Lower lobe of right lung (tissue), 2 donors: ENCODE measurements around the gene TUBB3. TPM values are rescaled to one million over a fixed set of nuclear protein-coding genes. Genes with fewer than 3 reads are reported as not detected.

Source experiments
- ATAC-seq, 2 donors: fragments of 200-7000 bp; cut with Tn5 transposase; one replicate each; pipeline ENCODE4 v1.9.1; 2020 to 2022; ENCODE audit warnings: mild to moderate bottlenecking in 2 of 2, moderate library complexity in 2 of 2
- DNase-seq: peaks from one replicate; pipeline ENCODE4 v3.0.0-alpha.2; 2020
- H3K27ac ChIP-seq: fragments of 200-600 bp; one replicate; pipeline ENCODE4 v1.8.0; 2022
- H3K27me3 ChIP-seq: fragments of 200-600 bp; one replicate; pipeline ENCODE4 v1.8.0; 2022; ENCODE audit warnings: low read depth
- H3K36me3 ChIP-seq: fragments of 200-600 bp; one replicate; pipeline ENCODE4 v1.8.0; 2022; ENCODE audit warnings: mild to moderate bottlenecking
- H3K4me1 ChIP-seq: fragments of 200-600 bp; one replicate; pipeline ENCODE4 v1.8.0; 2022
- H3K4me3 ChIP-seq: fragments of 200-600 bp; one replicate; pipeline ENCODE4 v1.8.0; 2022; ENCODE audit warnings: mild to moderate bottlenecking
- H3K9me3 ChIP-seq: fragments of 200-600 bp; one replicate; pipeline ENCODE4 v1.8.0; 2022
- intact Hi-C: fragments of 100-400 bp; cut with DNase I; formaldehyde crosslinking; loops from one replicate; pipeline ENCODE4 v1.11.0; 2022
- total RNA-seq: library from RNA; stranded (reverse); fragmentation: NEBNext Ultra II Directional; extraction: Animal tissue kit (Norgen Biotek cat#: 25700); gene quantifications from one replicate; pipeline ENCODE4 v1.2.1, GENCODE V29; 2021
- TF ChIP-seq, protein P1 (sequence below): fragments of 200-600 bp; IDR thresholded peaks from one replicate; pipeline ENCODE4 v1.8.0; 2022; ENCODE audit warnings: antibody characterized with exemption, mild to moderate bottlenecking
- donor health status: DM: no; HTN: yes; CAD: no; lungs with severe emphysema.

TUBB3 gene
- total RNA-seq, 1 donor from 2014 or later, result 2.1 TPM

DNA sequence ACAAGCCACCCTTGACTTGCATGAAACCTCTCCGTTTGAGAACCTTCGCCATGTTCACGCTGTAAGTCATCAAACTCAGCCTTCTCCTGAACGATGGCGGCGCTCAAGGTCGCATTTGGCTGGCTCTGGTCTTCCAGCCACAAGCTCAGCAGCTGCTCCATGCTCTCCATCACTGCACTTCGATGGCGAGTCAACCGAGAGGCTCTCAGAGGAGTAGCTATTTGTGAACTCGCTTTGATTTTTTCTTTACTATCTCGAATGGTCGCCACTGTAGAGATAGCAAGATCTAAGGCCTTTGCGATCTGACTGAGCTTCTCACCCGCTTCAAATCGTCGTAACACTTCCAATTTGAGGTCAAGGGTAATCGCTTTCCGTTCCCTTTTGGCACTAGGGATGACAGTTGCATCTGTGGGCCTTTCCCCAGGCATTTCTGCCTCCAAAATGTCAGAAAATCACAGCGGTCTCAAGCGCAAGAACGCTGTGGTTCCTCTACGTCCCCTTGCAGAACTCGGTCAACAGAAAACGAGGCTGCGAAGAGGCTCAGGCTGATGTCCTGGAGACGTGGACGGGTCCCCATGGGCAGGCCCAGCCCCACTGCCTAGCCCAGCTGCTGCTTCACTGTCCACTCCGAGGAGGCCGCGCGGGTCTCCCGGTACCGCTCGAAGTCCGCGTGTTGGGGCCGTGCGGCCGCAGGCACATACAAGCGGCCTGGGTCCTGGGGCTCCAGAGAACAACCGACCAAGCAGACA lies 48.5 kb downstream of the TUBB3 start:
- TF ChIP-seq, protein P1, sequence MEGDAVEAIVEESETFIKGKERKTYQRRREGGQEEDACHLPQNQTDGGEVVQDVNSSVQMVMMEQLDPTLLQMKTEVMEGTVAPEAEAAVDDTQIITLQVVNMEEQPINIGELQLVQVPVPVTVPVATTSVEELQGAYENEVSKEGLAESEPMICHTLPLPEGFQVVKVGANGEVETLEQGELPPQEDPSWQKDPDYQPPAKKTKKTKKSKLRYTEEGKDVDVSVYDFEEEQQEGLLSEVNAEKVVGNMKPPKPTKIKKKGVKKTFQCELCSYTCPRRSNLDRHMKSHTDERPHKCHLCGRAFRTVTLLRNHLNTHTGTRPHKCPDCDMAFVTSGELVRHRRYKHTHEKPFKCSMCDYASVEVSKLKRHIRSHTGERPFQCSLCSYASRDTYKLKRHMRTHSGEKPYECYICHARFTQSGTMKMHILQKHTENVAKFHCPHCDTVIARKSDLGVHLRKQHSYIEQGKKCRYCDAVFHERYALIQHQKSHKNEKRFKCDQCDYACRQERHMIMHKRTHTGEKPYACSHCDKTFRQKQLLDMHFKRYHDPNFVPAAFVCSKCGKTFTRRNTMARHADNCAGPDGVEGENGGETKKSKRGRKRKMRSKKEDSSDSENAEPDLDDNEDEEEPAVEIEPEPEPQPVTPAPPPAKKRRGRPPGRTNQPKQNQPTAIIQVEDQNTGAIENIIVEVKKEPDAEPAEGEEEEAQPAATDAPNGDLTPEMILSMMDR, result no peak
- DNase-seq, result peak; percentile 65
- Histone ChIP-seq H3K4me3 (peak overlapping the region; percentile 80), H3K27ac (peak overlapping the region; percentile 96), H3K27me3 (no peaks in the 10 kb centered on the region), H3K9me3 (no peaks in the 10 kb centered on the region), H3K36me3 (peaks cover 2% of the 10 kb centered on the region), H3K4me1 (peaks cover 32% of the 10 kb centered on the region)
- intact Hi-C loops, result no loop called here
- ATAC-seq, result peak; percentile 44 to 47

DNA sequence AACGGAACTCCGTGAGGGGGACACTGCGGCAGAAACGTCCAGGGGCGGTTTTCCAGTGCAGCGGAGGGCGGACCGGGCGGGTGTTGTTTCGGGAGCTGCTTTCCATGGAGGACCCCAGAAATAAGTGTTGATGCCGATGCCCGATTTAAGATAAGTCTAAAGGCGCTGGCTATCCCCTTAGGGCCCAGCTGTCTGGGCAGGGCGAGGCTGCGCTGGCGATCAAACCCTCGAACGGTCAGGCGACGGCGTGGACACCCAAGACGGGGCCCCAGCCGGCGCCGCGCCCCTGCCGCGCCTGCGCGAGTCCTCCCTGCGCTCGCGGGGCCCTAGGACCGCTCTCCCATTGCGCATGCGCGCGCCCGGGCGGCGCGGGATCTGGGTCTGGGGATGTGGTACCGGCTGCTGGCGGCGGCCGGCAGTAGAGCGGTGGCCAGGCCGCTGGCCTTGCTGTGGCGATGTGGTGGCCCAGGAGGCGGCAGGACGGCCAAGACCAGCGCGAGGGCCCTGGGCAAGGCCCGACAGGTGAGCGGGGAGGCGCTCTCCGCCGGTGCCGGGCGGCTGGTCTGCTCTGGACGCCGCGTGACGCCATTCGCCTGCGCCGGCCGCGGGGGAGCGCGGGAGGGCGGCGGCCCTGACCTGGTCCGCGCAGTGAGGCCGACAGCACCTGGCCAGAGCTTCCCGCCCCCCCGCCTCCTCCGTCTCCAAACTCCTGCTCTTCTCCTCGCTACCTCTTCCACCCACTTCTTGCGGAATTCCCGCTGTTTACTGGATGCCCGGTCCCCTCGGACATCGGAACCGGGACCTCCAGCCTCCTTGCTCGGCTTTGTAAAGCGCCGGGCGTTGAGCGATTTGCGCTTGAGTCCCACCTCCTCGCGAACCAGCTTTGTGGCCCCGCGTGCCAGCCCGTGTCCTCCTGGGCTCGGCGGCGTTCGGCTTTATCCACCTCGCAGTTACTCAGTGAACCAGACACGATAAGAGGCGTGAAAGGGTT lies 49.4 kb downstream of the TUBB3 start:
- Histone ChIP-seq H3K27ac (peak overlapping the region; percentile 96), H3K4me1 (peaks cover 32% of the 10 kb centered on the region), H3K9me3 (no peaks in the 10 kb centered on the region), H3K4me3 (peak overlapping the region; percentile 80), H3K36me3 (peaks cover 2% of the 10 kb centered on the region), H3K27me3 (no peaks in the 10 kb centered on the region)
- TF ChIP-seq, protein P1, result peak; percentile 22
- peak; percentile 96 for DNase-seq
- ATAC-seq, result peak; percentile 98
- intact Hi-C loops, result no loop called here

DNA sequence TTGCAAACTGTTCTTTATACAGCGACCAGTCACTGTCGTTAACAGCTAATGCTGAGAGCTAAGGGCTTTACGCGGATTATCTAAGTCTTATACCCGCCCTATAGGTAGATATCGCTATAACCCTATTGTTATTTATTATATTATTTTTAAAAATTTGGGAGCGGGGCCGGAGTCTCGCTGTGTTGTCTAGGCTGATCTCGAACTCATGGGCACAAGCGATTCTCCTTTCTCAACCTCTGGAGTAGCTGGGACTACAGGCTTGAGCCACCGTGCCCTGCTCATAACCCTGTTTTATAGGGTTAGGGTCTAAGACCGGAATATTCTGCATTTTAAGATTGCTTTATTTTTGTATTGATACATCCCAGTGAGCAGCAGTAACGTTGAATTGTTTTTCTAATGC lies 50.1 kb downstream of the TUBB3 start:
- H3K36me3 ChIP-seq, result peaks cover 9% of the 10 kb centered on the region
- intact Hi-C loops, result no loop called here
- TF ChIP-seq, protein P1, result no peak
- peaks cover 32% of the 10 kb centered on the region for H3K4me1 ChIP-seq
- no peak for DNase-seq
- ATAC-seq, result no peak
- H3K4me3 ChIP-seq, result peak overlapping the region; percentile 80
- H3K27me3 ChIP-seq, result no peaks in the 10 kb centered on the region
- no peaks in the 10 kb centered on the region for H3K9me3 ChIP-seq
- H3K27ac ChIP-seq, result peak overlapping the region; percentile 96

DNA sequence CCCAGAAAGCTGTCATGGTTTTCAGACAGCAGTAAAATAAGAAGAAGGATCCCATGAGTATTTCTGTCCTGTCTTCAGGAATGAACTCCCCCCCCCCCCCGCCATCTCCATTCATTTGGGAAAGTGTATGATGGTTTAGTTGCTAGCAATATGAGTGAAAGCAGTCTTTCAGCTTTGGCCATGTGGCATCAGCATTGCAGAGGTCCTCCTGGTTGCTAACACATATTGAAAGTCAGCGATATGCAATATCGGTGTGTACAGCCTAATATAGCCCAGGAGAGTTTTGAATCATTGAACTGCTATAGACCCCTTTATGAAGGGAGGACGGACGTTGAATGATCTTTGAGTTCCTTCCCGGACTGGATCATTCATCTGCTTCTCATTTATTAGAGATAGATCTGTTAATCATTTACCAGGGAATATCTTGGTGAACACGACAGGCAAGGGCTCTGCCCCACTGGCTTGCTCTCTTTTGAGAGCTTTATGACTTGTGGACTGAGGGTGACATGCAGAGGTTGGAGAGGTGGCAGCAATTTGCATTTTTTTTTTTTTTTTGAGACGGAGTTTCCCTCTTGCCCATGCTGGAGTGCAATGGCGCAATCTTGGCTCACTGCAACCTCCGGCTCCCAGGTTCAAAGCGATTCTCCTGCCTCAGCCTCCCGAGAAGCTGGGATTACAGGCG lies 50.7 kb downstream of the TUBB3 start:
- Histone ChIP-seq H3K27ac (no peak overlapping the region), H3K9me3 (no peaks in the 10 kb centered on the region), H3K36me3 (peaks cover 14% of the 10 kb centered on the region), H3K4me1 (peaks cover 32% of the 10 kb centered on the region), H3K27me3 (no peaks in the 10 kb centered on the region), H3K4me3 (peak overlapping the region; percentile 80)
- intact Hi-C loops, result no loop called here
- no peak for DNase-seq
- TF ChIP-seq, protein P1, result no peak
- ATAC-seq, result no peak

DNA sequence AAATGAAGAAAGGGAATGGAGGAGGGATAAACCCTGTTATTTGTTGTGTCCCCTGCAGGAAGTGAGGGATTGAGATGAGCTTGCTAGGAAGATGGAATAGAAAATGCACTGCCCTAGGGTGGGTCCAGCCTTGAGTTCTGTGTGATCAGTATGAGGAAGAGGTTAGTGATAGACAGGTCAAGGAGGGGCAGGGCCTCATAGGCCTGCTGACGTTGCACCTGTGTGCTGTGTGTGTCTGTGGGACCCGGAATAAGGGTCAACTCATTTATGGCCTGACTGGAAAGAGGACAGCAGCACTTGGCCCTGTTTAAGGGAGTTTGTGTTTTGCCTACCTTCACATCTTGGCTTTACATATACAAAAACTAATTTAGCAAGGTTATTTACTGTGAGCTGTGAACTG lies 51.7 kb downstream of the TUBB3 start:
- TF ChIP-seq, protein P1, result no peak
- H3K36me3 ChIP-seq, result peaks cover 24% of the 10 kb centered on the region
- ATAC-seq, result no peak
- H3K27me3 ChIP-seq, result no peaks in the 10 kb centered on the region
- intact Hi-C loops, result no loop called here
- no peaks in the 10 kb centered on the region for H3K9me3 ChIP-seq
- DNase-seq, result no peak
- H3K27ac ChIP-seq, result no peak overlapping the region
- no peak overlapping the region for H3K4me3 ChIP-seq
- peaks cover 30% of the 10 kb centered on the region for H3K4me1 ChIP-seq
